ENCODE data around the gene RBM39.
"Not testable (repeated sequence)": the region's sequence is repeated elsewhere in the genome, so short reads cannot be mapped to it uniquely, and the experiment has no call there.

The RBM39 gene

DNA sequence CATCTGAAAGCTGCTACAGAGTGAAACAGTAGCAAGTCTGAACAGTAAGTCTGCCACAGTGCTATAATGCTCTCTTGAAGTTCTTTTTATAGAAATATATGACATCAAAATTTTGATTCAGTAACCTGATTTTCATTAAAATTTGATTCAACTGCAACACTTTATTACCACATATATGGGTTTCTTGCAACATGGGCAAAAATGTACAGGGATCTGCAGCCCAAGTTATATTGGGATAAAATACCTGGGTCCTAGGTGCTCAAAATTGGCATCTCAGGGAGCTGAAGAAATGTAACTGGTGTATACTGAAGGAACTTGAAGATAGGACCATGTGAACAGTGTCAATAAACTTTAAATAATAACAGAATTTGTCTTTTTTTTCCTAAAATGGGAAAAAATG lies 32.0 kb downstream of the RBM39 start:
- H3K27ac ChIP-seq (ENCODE audit: low read depth, low read length) = no peak overlapping the region
- no peak overlapping the region for H3K4me3 ChIP-seq (ENCODE audit: low read depth in 1 of 2, low read length in 2 of 2)
- H3K9me3 ChIP-seq (ENCODE audit: low read length) = no peaks in the 10 kb centered on the region
- no peaks in the 10 kb centered on the region for H3K27me3 ChIP-seq (ENCODE audit: control insufficient read depth in 1 of 2, insufficient read depth in 2 of 2, low read length in 2 of 2)
- H3K36me3 ChIP-seq (ENCODE audit: insufficient read depth, low read length) = peaks cover 66% of the 10 kb centered on the region
- peaks cover 20% of the 10 kb centered on the region for H3K4me1 ChIP-seq (ENCODE audit: insufficient read depth, low read length)
- H3K9ac ChIP-seq (ENCODE audit: low read length) = no peak overlapping the region

DNA sequence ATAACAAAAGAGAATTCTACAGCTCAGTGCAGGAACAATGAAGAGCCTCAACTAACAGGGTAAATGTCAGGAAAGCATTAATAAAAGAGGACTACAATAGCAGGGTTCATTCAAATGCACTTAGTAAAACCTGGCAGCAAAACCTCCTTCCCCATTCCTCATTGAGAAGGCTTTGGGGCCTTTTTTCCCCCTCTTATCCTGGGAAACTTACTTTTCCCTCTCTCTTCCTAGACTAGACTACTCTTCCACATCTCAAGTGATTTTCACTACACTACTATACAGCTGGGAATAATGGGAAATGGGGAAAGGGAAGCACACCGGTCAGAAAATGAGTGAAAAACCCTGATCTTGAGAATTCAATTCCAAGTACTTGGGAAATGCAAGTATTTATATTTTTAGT lies 32.8 kb downstream of the RBM39 start:
- Histone ChIP-seq H3K9ac (ENCODE audit: low read length) (no peak overlapping the region), H3K27me3 (ENCODE audit: control insufficient read depth in 1 of 2, insufficient read depth in 2 of 2, low read length in 2 of 2) (no peaks in the 10 kb centered on the region), H3K36me3 (ENCODE audit: insufficient read depth, low read length) (peaks cover 70% of the 10 kb centered on the region), H3K9me3 (ENCODE audit: low read length) (no peaks in the 10 kb centered on the region), H3K4me1 (ENCODE audit: insufficient read depth, low read length) (peaks cover 20% of the 10 kb centered on the region), H3K4me3 (ENCODE audit: low read depth in 1 of 2, low read length in 2 of 2) (no peak overlapping the region), H3K27ac (ENCODE audit: low read depth, low read length) (no peak overlapping the region)

DNA sequence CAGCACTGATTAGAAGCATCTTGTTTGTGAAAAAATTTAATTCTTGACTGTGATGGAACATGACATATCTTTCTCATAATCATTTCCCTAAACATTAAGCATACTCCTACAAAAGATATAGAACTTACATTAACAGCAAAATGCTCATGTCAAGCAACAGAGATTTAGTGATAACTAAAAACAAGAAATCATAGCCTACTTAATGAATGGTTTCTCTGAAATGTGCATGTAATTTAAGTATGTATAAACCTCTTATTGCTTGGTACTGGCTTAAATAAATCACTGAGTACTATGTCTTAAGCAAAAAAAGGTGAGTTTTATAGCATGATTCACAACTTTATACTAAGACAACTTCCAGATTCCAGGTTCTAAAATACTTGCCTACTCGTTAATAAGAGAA lies 33.6 kb downstream of the RBM39 start:
- Histone ChIP-seq H3K9me3 (ENCODE audit: low read length) (no peaks in the 10 kb centered on the region), H3K4me1 (ENCODE audit: insufficient read depth, low read length) (peaks cover 20% of the 10 kb centered on the region), H3K4me3 (ENCODE audit: low read depth in 1 of 2, low read length in 2 of 2) (no peak overlapping the region), H3K36me3 (ENCODE audit: insufficient read depth, low read length) (peaks cover 70% of the 10 kb centered on the region), H3K9ac (ENCODE audit: low read length) (no peak overlapping the region), H3K27ac (ENCODE audit: low read depth, low read length) (no peak overlapping the region), H3K27me3 (ENCODE audit: control insufficient read depth in 1 of 2, insufficient read depth in 2 of 2, low read length in 2 of 2) (no peaks in the 10 kb centered on the region)

DNA sequence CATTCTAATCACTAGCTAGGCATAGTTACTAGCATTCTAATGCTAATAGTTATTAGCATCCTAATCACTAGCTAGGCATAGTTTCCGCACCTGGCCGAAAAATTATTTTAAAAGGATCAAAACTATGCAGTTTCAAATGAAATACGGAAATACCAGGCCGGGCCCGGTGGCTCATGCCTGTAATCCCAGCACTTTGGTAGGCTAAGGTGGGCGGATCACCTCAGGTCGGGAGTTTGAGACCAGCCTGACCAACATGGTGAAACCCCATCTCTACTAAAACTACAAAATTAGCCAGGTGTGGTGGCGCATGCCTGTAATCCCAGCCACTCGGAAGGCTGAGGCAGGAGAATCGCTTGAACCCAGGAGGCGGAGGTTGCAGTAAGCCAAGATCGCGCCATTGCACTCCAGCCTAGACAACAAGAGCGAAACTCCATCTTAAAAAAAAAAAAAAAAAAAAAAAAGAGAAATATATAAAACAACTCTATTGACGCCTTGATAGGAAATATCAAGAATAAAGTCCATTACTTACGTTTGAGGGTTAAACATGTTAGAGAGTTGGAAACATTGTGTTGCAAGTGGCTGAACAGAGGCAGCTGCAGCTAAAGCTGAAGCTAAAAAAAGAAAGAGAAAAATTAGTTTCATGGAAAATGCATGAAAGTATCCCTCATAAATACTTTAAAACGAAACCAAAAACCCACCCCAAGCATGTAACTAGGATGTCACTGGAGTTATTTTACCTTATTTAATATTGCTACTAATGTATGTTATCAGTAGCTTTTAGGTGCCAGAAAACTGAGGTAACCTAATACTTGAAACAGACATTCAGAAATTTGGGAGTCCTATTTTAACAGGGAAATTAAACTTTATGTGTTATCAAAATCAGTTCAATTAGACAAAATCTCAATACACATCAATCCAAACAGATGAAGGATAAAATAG lies 35.2 kb downstream of the RBM39 start:
- Histone ChIP-seq H3K4me1 (ENCODE audit: insufficient read depth, low read length) (peaks cover 20% of the 10 kb centered on the region), H3K36me3 (ENCODE audit: insufficient read depth, low read length) (peaks cover 72% of the 10 kb centered on the region)
- not testable (repeated sequence) for H3K4me3 ChIP-seq (ENCODE audit: low read depth in 1 of 2, low read length in 2 of 2); H3K9ac ChIP-seq (ENCODE audit: low read length); H3K27ac ChIP-seq (ENCODE audit: low read depth, low read length); H3K9me3 ChIP-seq (ENCODE audit: low read length); H3K27me3 ChIP-seq (ENCODE audit: control insufficient read depth in 1 of 2, insufficient read depth in 2 of 2, low read length in 2 of 2)

DNA sequence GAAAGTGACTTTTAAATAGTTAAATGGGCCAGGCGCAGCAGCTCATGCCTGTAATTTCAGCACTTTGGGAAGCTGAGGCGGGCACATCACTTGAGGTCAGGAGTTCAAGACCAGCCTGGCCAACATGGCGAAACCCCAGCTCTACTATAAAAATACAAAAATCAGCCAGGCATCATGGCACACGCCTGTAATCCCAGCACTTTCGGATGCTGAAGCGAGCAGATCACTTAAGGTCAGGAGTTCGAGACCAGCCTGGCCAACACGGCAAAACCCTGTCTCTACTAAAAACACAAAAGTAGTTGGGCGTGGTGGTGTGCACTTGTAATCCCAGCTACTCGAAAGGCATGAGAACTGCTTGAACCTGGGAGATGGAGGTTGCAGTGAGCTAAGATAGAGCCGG lies 36.2 kb downstream of the RBM39 start:
- not testable (repeated sequence) for H3K9me3 ChIP-seq (ENCODE audit: low read length); H3K4me3 ChIP-seq (ENCODE audit: low read depth in 1 of 2, low read length in 2 of 2); H3K27me3 ChIP-seq (ENCODE audit: control insufficient read depth in 1 of 2, insufficient read depth in 2 of 2, low read length in 2 of 2); H3K9ac ChIP-seq (ENCODE audit: low read length); H3K27ac ChIP-seq (ENCODE audit: low read depth, low read length)
- Histone ChIP-seq H3K36me3 (ENCODE audit: insufficient read depth, low read length) (peaks cover 64% of the 10 kb centered on the region), H3K4me1 (ENCODE audit: insufficient read depth, low read length) (peaks cover 16% of the 10 kb centered on the region)

DNA sequence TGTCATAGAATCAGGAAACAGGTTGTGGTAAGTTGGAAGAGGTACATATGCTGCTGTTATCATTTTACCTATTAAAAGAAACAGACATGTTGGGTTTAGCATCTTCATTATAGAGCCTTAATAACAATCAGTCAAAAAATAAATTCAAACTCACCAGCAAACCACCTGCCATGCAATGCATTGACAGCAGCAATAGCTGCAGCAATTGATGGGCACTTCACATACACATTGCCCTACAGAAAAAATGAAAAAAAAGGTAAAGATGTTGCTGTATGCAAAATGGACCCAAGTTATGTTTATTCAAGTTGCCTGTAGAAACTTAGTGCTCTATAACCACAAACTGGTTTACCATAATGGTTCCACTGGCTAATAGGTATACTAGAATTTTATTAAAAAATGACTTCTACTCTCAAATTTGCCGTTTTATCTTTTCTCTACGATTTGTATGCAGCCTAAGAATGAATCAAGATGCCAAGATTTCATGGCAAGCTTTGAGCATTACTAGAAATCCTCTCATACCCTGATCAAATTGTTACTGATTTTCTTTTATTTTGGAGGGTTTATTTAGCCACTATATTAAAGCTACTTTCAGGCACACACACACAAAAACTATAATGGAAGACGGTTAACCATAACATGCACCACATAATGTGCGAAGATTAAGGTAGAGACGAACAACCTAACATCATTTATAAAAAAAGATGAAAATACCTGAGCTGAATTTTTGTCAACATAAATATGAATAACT lies 37.4 kb downstream of the RBM39 start:
- H3K9ac ChIP-seq (ENCODE audit: low read length) = no peak overlapping the region
- H3K27me3 ChIP-seq (ENCODE audit: control insufficient read depth in 1 of 2, insufficient read depth in 2 of 2, low read length in 2 of 2) = no peaks in the 10 kb centered on the region
- no peak overlapping the region for H3K4me3 ChIP-seq (ENCODE audit: low read depth in 1 of 2, low read length in 2 of 2)
- H3K9me3 ChIP-seq (ENCODE audit: low read length) = no peaks in the 10 kb centered on the region
- H3K4me1 ChIP-seq (ENCODE audit: insufficient read depth, low read length) = peaks cover 12% of the 10 kb centered on the region
- H3K36me3 ChIP-seq (ENCODE audit: insufficient read depth, low read length) = peaks cover 52% of the 10 kb centered on the region
- H3K27ac ChIP-seq (ENCODE audit: low read depth, low read length) = no peak overlapping the region

DNA sequence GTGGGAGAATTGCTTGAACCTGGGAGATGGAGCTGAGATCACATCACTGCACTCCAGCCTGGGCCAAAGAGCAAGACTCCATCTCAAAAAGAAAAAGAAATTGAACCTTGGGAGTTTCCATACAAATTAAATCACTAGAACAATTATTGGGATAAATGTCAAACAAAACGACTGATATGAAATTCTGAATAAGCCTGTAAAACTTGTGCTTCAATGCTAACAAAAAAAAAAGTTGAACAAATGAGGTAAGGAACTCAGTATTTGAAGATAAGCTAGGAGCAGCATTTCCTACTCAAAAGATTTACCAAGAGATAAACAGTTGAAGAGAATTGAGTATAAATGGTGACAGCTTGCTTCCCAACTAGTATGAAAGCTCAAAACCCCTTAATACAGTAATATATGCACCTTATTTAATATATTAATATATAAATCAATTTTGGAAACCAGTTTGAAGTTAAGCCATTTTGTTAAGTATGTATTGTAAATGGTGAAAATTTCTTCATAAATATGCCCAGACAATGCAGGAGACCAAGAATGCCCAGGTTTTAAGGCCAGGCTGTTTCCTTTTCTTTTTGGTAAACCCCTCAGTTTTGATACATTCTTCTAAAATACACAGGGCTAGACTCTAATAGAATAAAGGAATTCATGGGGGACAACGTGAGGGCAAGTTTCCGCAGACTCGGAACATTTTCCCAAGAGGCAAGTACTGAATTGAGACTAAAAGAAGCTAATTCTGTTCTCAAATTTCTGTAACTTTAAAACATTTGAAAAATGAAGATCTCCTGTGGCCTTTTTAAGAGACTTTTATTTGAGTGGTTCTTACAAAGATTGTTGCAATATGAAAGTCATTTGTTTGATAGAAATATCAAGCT lies 39.0 kb downstream of the RBM39 start:
- no peaks in the 10 kb centered on the region for H3K27me3 ChIP-seq (ENCODE audit: control insufficient read depth in 1 of 2, insufficient read depth in 2 of 2, low read length in 2 of 2)
- H3K27ac ChIP-seq (ENCODE audit: low read depth, low read length) = no peak overlapping the region
- peaks cover 45% of the 10 kb centered on the region for H3K36me3 ChIP-seq (ENCODE audit: insufficient read depth, low read length)
- peaks cover 9% of the 10 kb centered on the region for H3K4me1 ChIP-seq (ENCODE audit: insufficient read depth, low read length)
- no peaks in the 10 kb centered on the region for H3K9me3 ChIP-seq (ENCODE audit: low read length)
- H3K9ac ChIP-seq (ENCODE audit: low read length) = no peak overlapping the region
- H3K4me3 ChIP-seq (ENCODE audit: low read depth in 1 of 2, low read length in 2 of 2) = no peak overlapping the region

DNA sequence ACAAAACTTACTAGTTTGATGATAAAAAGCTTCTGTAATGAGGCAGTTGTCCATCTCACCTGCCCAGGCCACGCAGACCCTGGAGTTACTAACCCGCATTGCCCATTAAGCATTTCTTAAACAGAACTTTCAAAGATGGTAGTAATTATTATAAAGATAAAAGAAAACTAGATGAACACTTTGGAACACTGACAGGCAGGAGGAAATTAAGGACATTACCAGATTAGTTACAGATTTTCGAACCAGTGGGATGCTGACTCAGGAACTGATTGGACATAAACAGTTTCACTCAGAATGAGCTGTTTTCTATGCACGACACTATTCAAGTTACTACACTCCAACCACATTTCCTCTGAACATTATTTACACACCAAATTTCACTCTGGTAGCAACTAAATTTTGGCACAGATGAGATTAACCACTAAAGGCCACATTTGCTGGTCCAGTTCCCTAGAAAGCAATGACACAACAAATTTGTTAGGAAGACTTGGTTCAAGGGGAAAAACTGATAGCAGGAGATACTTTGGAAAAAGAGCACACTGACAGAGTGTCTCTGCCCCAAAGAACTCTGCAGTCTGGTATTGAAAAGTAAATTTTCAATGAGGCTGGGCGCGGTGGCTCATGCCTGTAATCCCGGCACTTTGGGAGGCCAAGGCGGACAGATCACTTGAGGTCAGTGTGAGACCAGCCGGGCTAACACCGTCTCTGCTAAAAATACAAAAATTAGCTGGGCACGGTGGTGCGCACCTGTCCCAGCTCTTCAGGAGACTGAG lies 39.8 kb downstream of the RBM39 start:
- Histone ChIP-seq H3K27me3 (ENCODE audit: control insufficient read depth in 1 of 2, insufficient read depth in 2 of 2, low read length in 2 of 2) (no peaks in the 10 kb centered on the region), H3K4me1 (ENCODE audit: insufficient read depth, low read length) (peaks cover 17% of the 10 kb centered on the region), H3K27ac (ENCODE audit: low read depth, low read length) (no peak overlapping the region), H3K9ac (ENCODE audit: low read length) (no peak overlapping the region), H3K4me3 (ENCODE audit: low read depth in 1 of 2, low read length in 2 of 2) (no peak overlapping the region), H3K9me3 (ENCODE audit: low read length) (no peaks in the 10 kb centered on the region), H3K36me3 (ENCODE audit: insufficient read depth, low read length) (peaks cover 45% of the 10 kb centered on the region)

DNA sequence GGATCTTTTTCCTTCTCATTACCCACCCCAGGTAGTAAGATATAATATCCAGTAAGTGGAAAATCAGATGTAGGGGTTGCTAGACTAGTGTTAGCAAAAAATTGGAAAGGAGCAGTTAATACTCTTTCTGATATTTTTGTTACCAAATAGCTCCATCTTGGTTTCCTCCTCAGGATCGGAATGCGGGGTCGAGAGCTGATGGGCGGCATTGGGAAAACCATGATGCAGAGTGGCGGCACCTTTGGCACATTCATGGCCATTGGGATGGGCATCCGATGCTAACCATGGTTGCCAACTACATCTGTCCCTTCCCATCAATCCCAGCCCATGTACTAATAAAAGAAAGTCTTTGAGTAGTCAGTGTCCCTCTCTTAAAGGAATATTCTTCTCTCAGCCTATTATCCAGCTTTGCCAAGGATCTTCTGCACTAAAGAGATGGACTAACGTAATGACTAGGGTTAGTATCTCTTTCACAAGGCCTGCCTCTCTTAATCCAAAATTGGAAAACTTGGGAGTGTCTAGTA lies 41.4 kb downstream of the RBM39 start:
- Histone ChIP-seq H3K4me3 (ENCODE audit: low read depth in 1 of 2, low read length in 2 of 2) (no peak overlapping the region), H3K27ac (ENCODE audit: low read depth, low read length) (peak overlapping the region; percentile 56), H3K27me3 (ENCODE audit: control insufficient read depth in 1 of 2, insufficient read depth in 2 of 2, low read length in 2 of 2) (no peaks in the 10 kb centered on the region), H3K4me1 (ENCODE audit: insufficient read depth, low read length) (peaks cover 18% of the 10 kb centered on the region), H3K36me3 (ENCODE audit: insufficient read depth, low read length) (peaks cover 42% of the 10 kb centered on the region), H3K9me3 (ENCODE audit: low read length) (no peaks in the 10 kb centered on the region), H3K9ac (ENCODE audit: low read length) (no peak overlapping the region)

DNA sequence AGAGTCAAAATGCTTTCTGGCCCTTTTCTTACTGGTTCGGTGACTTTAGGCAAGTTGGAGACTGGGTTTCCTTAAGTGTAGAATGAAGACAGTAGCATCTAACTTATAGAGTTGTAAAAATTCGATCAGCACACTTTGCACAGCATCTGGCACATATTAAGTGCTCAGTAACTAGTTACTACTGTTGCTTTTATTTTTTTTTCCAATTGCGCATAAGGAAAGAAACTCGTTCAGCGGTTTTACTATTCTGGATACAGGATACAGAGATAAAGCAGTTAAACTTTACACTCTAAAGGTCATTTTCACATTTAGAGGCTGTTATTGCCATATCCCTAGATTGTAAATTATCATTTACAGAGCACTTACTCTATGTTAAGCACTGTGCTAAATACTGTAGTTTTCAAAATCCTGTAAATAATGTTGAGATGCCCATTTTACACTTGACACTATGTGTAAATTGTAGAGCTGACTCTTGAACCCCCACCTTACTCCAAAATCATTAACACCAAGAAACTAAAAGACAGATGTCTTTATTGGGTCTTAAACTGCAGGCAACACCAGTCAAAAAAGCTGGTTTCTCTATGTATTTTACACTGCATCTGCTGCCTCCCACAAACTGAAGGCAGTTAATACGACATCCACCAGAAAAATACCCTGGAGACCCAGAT lies 42.0 kb downstream of the RBM39 start:
- no peaks in the 10 kb centered on the region for H3K27me3 ChIP-seq (ENCODE audit: control insufficient read depth in 1 of 2, insufficient read depth in 2 of 2, low read length in 2 of 2)
- H3K36me3 ChIP-seq (ENCODE audit: insufficient read depth, low read length) = peaks cover 44% of the 10 kb centered on the region
- H3K4me1 ChIP-seq (ENCODE audit: insufficient read depth, low read length) = peaks cover 18% of the 10 kb centered on the region
- peak overlapping the region; percentile 96 for H3K27ac ChIP-seq (ENCODE audit: low read depth, low read length)
- H3K9me3 ChIP-seq (ENCODE audit: low read length) = no peaks in the 10 kb centered on the region
- H3K9ac ChIP-seq (ENCODE audit: low read length) = peak overlapping the region; percentile 66
- H3K4me3 ChIP-seq (ENCODE audit: low read depth in 1 of 2, low read length in 2 of 2) = peak overlapping the region; percentile 71 to 95
